Measurements from ENCODE around the gene RHO.

- TF ChIP-seq FOXM1 (IDR thresholded peaks at IDR 0.05; ENCODE audit: low read depth), result no peak
- TF ChIP-seq REST (IDR thresholded peaks at IDR 0.05; ENCODE audit: low read depth, low read length), result no peak
- no peak for TF ChIP-seq CHD2 (IDR thresholded peaks at IDR 0.05; ENCODE audit: low read length, partially characterized antibody)
- no peak for TF ChIP-seq EZH2phosphoT487 (IDR thresholded peaks at IDR 0.05; ENCODE audit: borderline replicate concordance, low read depth)
- TF ChIP-seq TCF12 (IDR thresholded peaks at IDR 0.05), result no peak
- no peak for TF ChIP-seq CTCF (IDR thresholded peaks at IDR 0.05)
- no peak for TF ChIP-seq POLR2AphosphoS5 (IDR thresholded peaks at IDR 0.05; ENCODE audit: low read depth, low read length)
Measured at GRCh38 chr3:129519449-129519848, 9.0 kb upstream of the RHO start.
